NB4 (cell line): ENCODE results near the gene BID.

Experiments used
- DNase-seq: peaks from one replicate; pipeline ENCODE4 v3.0.0; 2010; ENCODE audit warnings: low read depth
- H3K4me3 ChIP-seq: one replicate; pipeline ENCODE4 v1.5.1; 2011; ENCODE audit warnings: mild to moderate bottlenecking, low read depth, low read length, moderate library complexity
- CTCF ChIP-seq: IDR thresholded peaks from one replicate; pipeline ENCODE4 v1.5.1; 2012; ENCODE audit warnings: low read depth, low read length
- MYC ChIP-seq: IDR thresholded peaks from 2 replicates; pipeline ENCODE4 v1.6.1; 2011; ENCODE audit warnings: low read depth, low read length
- POLR2A ChIP-seq: IDR thresholded peaks from 2 replicates; pipeline ENCODE4 v1.6.1; 2011; ENCODE audit warnings: mild to moderate bottlenecking; ENCODE audit not compliant: insufficient read length; ENCODE audit errors: extremely low read depth
- TF ChIP-seq, protein P1 (sequence below): IDR thresholded peaks from 2 replicates; pipeline ENCODE4 v1.6.1; 2011; ENCODE audit warnings: low read depth, low read length

BID gene

DNA sequence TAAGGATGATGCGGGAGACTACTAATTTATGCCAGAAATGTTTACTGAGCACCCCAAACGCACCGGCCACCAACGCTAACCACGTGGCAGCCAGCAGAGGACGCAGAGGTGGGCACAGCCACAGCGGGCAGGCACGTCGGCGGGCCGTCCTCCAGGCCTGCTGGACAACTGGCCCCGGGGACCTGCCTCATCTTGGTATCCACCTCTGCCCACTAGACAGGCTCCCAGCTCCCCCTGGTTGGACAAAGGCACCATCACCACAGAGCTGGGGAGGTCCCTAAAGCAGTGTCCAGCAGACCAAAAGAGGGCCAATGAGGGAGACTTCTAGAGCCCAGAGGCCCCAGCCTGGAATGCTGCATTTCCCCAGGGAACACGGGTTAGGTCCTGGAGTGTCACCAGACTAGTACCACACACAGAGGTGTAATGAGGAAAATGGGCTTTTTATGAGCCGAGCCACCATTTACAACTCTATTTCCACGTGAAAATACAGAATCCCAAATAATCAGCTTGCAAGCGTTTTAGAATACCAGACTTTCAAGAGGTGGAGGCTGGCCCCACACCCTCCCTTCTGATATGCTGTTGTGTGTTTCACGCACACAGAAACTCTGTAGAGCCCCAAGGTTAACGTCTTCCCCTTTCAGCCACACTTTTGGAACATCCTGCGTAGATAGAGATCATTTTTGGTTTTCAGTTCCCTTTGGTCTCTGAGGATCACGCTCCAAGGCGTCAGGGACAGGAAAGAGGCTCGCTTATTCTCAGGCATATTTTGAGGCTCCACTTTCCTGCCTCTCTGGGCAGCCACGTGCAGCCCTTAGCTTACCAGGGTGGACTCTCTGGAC lies 23.7 kb upstream of the BID start:
- H3K4me3 ChIP-seq, result no peak overlapping the region
- TF ChIP-seq POLR2A, result no peak
- no peak for TF ChIP-seq MYC
- TF ChIP-seq, protein P1, sequence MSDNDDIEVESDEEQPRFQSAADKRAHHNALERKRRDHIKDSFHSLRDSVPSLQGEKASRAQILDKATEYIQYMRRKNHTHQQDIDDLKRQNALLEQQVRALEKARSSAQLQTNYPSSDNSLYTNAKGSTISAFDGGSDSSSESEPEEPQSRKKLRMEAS, result no peak
- no peak for TF ChIP-seq CTCF
- peak; percentile 21 for DNase-seq

- TF ChIP-seq MYC, result no peak
- TF ChIP-seq, protein P1, result no peak
- no peak for TF ChIP-seq POLR2A
- no peak for TF ChIP-seq CTCF
- DNase-seq, result no peak
- no peak overlapping the region for H3K4me3 ChIP-seq
Observed at GRCh38 chr22:17796695-17797094, 22.4 kb upstream of the BID start.

GRCh38 chr22:17795661-17796548 lies 21.6 kb upstream of the BID start:
- H3K4me3 ChIP-seq, result no peak overlapping the region
- no peak for TF ChIP-seq MYC
- no peak for TF ChIP-seq POLR2A
- TF ChIP-seq CTCF, result no peak
- TF ChIP-seq, protein P1, result no peak
- DNase-seq, result no peak

DNA sequence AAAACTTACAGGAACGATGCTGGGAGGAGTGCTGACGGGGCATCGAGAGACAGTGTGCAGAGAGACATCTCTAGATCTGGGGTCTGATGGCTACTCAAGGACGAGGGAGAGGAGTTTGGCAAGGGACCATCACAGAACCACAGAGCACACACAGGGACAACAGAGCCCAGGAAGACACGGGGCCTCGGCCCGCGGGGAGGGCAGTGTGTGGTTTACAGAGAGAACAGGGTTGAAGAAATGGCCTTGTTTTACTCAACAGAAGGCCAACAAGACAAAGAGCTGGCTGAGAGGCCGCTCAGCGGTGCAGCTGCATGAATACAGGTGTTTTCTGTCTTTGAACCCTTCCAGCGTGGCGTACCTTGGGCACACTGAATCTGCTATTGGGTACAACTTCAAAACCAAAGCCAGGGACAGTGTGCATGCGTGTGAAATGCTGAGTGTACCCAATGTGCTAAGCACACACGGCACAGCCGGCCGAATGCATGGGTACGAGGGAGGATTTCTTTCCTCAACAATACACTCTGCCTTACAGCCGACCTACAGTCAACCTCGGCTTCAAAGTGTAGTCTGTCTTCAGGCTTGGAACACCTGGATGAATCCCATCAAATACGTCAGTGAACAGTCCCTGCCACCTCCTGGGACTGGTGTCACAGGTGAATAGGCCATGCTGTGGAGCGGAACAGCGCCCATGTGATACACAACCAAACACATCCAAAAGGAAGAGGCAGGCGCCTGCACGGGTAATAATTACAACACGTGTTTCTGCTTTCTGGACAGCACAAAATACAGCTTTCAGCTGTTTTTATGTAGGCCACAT lies 20.7 kb upstream of the BID start:
- TF ChIP-seq MYC, result no peak
- no peak for DNase-seq
- no peak overlapping the region for H3K4me3 ChIP-seq

GRCh38 chr22:17792854-17793434 lies 18.7 kb upstream of the BID start:
- no peak for DNase-seq
- TF ChIP-seq POLR2A (no peak), MYC (no peak), CTCF (no peak)
- TF ChIP-seq, protein P1, result no peak
- H3K4me3 ChIP-seq, result no peak overlapping the region
